ENCODE results near the gene POFUT2.

POFUT2 gene

DNA sequence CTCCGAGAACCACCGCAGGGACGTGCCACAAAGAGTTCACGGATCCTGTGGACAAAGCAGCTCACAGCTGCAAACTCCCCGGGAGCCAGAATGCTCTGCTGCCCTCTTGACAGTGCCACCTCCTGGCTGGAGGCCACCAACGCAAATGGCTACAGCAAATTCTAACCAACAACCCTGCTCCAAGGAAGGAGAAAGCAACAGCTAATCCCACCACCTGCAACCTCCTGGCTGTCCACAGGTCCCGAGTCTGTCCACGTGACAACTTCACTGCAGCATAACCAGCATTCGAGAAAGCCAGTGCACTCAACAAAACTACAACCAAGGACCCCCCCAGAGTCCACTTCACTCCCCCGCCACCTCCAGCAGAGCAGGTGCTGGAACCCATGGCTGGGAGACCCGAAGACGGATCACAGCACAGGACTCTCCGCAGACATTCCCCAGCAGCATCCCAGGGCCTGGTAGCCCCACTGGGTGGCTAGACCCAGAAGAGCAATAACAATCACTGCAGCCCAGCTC, 17.3 kb downstream of the POFUT2 start:
- no peak for TF ChIP-seq ZFP30 (CRISPR knock-in tag; IDR thresholded peaks at IDR 0.05)
- no peak for TF ChIP-seq BACH2 (CRISPR knock-in tag; IDR thresholded peaks at IDR 0.05; ENCODE audit: borderline replicate concordance)
- TF ChIP-seq ZNF70 (CRISPR knock-in tag; IDR thresholded peaks at IDR 0.05): no peak
- peak; percentile 52; the same call in 1 of the 3 replicates for ATAC-seq

DNA sequence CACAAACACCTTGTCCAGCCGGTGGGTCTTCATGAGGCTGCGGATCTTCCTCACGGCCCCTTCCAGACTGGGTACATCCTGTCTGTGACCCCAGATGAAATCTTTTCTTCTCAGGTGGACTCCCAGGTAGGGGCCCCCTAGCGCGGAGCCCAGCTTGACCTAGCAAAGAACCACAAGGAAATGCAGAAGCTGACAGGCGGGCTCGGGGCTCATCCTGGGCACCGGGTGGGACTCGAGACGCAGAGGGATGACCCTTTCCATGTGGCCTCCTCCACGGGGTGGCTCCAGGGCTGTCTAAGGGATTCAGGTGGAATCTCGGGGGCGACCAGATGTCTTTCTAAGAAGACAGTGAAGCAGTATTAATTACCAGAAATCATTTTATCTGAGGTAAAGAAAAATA, 17.8 kb downstream of the POFUT2 start:
- TF ChIP-seq BACH2 (CRISPR knock-in tag; IDR thresholded peaks at IDR 0.05; ENCODE audit: borderline replicate concordance) (no peak), RARB (CRISPR knock-in tag; IDR thresholded peaks at IDR 0.05) (no peak)
- ATAC-seq: no peak

DNA sequence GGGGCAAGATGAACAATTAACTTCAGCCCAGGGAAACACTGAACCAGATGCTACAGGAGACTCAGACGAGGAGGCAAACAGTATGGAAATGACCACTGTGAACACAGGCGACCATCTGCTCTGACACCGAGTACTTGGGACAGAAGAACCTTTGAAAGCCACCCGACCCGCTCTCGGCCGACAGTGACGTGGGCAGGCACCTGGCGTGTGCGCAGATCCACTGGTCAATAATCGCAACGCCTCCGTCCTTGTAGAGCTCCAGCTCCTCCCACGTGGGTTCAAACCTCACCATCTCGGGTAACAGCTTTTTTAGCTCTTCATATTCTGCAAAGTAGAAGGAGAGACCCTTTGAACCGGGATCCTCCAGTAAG, 20.3 kb downstream of the POFUT2 start:
- ATAC-seq: no peak
- TF ChIP-seq ZNF8 (CRISPR knock-in tag; IDR thresholded peaks at IDR 0.05) (no peak), CSDC2 (CRISPR knock-in tag; IDR thresholded peaks at IDR 0.05) (no peak), ESRRG (CRISPR knock-in tag; IDR thresholded peaks at IDR 0.05) (no peak), RARB (CRISPR knock-in tag; IDR thresholded peaks at IDR 0.05) (no peak), TOX (CRISPR knock-in tag; IDR thresholded peaks at IDR 0.05; ENCODE audit: borderline replicate concordance) (no peak), ZNF565 (CRISPR knock-in tag; conservative IDR thresholded peaks at IDR 0.05; ENCODE audit: low read depth) (no peak), PPARA (CRISPR knock-in tag; IDR thresholded peaks at IDR 0.05; ENCODE audit: borderline replicate concordance) (no peak), ZC3H10 (CRISPR knock-in tag; IDR thresholded peaks at IDR 0.05) (no peak)
- TF ChIP-seq, protein P1, sequence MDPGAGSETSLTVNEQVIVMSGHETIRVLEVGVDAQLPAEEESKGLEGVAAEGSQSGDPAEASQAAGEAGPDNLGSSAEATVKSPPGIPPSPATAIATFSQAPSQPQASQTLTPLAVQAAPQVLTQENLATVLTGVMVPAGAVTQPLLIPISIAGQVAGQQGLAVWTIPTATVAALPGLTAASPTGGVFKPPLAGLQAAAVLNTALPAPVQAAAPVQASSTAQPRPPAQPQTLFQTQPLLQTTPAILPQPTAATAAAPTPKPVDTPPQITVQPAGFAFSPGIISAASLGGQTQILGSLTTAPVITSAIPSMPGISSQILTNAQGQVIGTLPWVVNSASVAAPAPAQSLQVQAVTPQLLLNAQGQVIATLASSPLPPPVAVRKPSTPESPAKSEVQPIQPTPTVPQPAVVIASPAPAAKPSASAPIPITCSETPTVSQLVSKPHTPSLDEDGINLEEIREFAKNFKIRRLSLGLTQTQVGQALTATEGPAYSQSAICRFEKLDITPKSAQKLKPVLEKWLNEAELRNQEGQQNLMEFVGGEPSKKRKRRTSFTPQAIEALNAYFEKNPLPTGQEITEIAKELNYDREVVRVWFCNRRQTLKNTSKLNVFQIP (CRISPR knock-in tag; IDR thresholded peaks at IDR 0.05; ENCODE audit: borderline replicate concordance, low read depth): no peak
- TF ChIP-seq, protein P2, sequence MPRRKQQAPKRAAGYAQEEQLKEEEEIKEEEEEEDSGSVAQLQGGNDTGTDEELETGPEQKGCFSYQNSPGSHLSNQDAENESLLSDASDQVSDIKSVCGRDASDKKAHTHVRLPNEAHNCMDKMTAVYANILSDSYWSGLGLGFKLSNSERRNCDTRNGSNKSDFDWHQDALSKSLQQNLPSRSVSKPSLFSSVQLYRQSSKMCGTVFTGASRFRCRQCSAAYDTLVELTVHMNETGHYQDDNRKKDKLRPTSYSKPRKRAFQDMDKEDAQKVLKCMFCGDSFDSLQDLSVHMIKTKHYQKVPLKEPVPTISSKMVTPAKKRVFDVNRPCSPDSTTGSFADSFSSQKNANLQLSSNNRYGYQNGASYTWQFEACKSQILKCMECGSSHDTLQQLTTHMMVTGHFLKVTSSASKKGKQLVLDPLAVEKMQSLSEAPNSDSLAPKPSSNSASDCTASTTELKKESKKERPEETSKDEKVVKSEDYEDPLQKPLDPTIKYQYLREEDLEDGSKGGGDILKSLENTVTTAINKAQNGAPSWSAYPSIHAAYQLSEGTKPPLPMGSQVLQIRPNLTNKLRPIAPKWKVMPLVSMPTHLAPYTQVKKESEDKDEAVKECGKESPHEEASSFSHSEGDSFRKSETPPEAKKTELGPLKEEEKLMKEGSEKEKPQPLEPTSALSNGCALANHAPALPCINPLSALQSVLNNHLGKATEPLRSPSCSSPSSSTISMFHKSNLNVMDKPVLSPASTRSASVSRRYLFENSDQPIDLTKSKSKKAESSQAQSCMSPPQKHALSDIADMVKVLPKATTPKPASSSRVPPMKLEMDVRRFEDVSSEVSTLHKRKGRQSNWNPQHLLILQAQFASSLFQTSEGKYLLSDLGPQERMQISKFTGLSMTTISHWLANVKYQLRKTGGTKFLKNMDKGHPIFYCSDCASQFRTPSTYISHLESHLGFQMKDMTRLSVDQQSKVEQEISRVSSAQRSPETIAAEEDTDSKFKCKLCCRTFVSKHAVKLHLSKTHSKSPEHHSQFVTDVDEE (CRISPR knock-in tag; IDR thresholded peaks at IDR 0.05): no peak

DNA sequence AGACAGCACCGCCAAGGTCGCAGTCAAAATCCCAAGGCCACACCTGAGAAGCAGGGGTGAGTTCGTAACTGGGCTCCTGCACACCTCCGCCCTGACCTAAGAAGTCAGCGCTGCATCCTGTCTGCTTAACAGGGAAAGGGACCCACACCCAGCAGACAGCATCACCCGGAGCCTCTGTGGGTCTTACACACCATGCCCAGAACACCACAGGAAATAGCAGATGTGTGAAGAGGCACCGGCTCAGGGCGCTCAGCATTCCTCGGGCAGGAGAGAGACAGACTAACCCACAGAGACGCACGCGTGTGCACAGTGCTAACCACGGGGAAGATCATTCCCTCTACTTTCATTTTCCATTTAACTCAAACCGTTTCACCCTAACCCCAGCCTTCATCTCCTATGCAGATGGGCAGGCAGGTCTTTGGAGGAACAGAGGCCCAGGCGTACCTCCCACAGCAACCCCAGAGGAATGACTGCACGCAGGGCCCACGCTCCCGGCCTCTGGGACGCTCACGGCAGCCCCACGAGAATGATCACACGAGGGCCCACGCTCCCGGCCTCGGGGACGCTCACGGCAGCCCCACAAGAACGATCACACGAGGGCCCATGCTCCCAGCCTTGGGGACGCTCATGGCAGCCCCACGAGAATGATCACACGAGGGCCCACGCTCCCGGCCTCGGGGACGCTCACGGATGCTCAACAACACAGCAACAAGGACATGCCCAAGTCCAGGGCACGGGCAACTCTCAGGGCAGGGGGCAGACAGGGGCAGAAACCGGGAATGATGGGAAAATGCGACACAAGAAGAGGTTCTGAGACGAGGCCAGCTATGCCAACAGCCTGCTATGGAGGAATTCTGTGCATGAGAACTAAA, 20.9 kb downstream of the POFUT2 start:
- ATAC-seq: no peak
- no peak for TF ChIP-seq ISL1 (CRISPR knock-in tag; IDR thresholded peaks at IDR 0.05)
- TF ChIP-seq ZNF70 (CRISPR knock-in tag; IDR thresholded peaks at IDR 0.05): no peak
- no peak for TF ChIP-seq ZNF565 (CRISPR knock-in tag; conservative IDR thresholded peaks at IDR 0.05; ENCODE audit: low read depth)
- TF ChIP-seq ZFP3 (CRISPR knock-in tag; IDR thresholded peaks at IDR 0.05): no peak
- TF ChIP-seq OSR1 (CRISPR knock-in tag; IDR thresholded peaks at IDR 0.05): no peak
- no peak for TF ChIP-seq ESRRG (CRISPR knock-in tag; IDR thresholded peaks at IDR 0.05)
- TF ChIP-seq TCF4 (CRISPR knock-in tag; IDR thresholded peaks at IDR 0.05; ENCODE audit: borderline replicate concordance): no peak
- no peak for TF ChIP-seq RARB (CRISPR knock-in tag; IDR thresholded peaks at IDR 0.05)
- TF ChIP-seq ZFP30 (CRISPR knock-in tag; IDR thresholded peaks at IDR 0.05): no peak
- TF ChIP-seq, protein P2 (CRISPR knock-in tag; IDR thresholded peaks at IDR 0.05): no peak
- TF ChIP-seq SNAI2 (CRISPR knock-in tag; IDR thresholded peaks at IDR 0.05): no peak
- TF ChIP-seq, protein P1 (CRISPR knock-in tag; IDR thresholded peaks at IDR 0.05; ENCODE audit: borderline replicate concordance, low read depth): no peak
- TF ChIP-seq CSDC2 (CRISPR knock-in tag; IDR thresholded peaks at IDR 0.05): no peak
- TF ChIP-seq BACH2 (CRISPR knock-in tag; IDR thresholded peaks at IDR 0.05; ENCODE audit: borderline replicate concordance): no peak
- TF ChIP-seq GLIS3 (CRISPR knock-in tag; IDR thresholded peaks at IDR 0.05): no peak
- no peak for TF ChIP-seq TOX (CRISPR knock-in tag; IDR thresholded peaks at IDR 0.05; ENCODE audit: borderline replicate concordance)
- TF ChIP-seq, protein P3, sequence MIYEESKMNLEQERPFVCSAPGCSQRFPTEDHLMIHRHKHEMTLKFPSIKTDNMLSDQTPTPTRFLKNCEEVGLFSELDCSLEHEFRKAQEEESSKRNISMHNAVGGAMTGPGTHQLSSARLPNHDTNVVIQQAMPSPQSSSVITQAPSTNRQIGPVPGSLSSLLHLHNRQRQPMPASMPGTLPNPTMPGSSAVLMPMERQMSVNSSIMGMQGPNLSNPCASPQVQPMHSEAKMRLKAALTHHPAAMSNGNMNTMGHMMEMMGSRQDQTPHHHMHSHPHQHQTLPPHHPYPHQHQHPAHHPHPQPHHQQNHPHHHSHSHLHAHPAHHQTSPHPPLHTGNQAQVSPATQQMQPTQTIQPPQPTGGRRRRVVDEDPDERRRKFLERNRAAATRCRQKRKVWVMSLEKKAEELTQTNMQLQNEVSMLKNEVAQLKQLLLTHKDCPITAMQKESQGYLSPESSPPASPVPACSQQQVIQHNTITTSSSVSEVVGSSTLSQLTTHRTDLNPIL (CRISPR knock-in tag; IDR thresholded peaks at IDR 0.05; ENCODE audit: low read depth): no peak
- TF ChIP-seq ZNF8 (CRISPR knock-in tag; IDR thresholded peaks at IDR 0.05): no peak
- TF ChIP-seq ZC3H10 (CRISPR knock-in tag; IDR thresholded peaks at IDR 0.05): no peak
